GM21528 (cell line): Measurements from ENCODE around the gene NUDT16L1.

ENCODE experiments used
- ATAC-seq: cut with Tn5 transposase; IDR thresholded peaks from one replicate; pipeline ENCODE4 v1.9.1; 2021; ENCODE audit warnings: mild to moderate bottlenecking, moderate library complexity; ENCODE audit not compliant: unreplicated experiment, low FRiP score

NUDT16L1 gene

GRCh38 chr16:4663777-4664465, 29.4 kb upstream of the NUDT16L1 start:
- ATAC-seq, result no peak

GRCh38 chr16:4664538-4665418, 28.6 kb upstream of the NUDT16L1 start:
- ATAC-seq, result no peak

- no peak for ATAC-seq
These were observed 26.7 kb upstream of the NUDT16L1 start for GRCh38 chr16:4666537-4667202.

- no peak for ATAC-seq
These were observed 26.0 kb upstream of the NUDT16L1 start for GRCh38 chr16:4667203-4667963.

- no peak for ATAC-seq
These were observed 24.9 kb upstream of the NUDT16L1 start for GRCh38 chr16:4668313-4668960.

GRCh38 chr16:4673387-4674046, 19.8 kb upstream of the NUDT16L1 start:
- ATAC-seq, result no peak

GRCh38 chr16:4674926-4675530, 18.3 kb upstream of the NUDT16L1 start:
- no peak for ATAC-seq

GRCh38 chr16:4675864-4676786, 17.2 kb upstream of the NUDT16L1 start:
- no peak for ATAC-seq

GRCh38 chr16:4676831-4677230, 16.5 kb upstream of the NUDT16L1 start:
- ATAC-seq, result no peak

GRCh38 chr16:4677390-4677789, 16.0 kb upstream of the NUDT16L1 start:
- ATAC-seq, result no peak

- no peak for ATAC-seq
These were observed 15.4 kb upstream of the NUDT16L1 start for GRCh38 chr16:4677994-4678393.

GRCh38 chr16:4678596-4678995, 14.8 kb upstream of the NUDT16L1 start:
- no peak for ATAC-seq

- ATAC-seq, result no peak
These were observed 14.1 kb upstream of the NUDT16L1 start for GRCh38 chr16:4679156-4679849.

- ATAC-seq, result no peak
These were observed 13.3 kb upstream of the NUDT16L1 start for GRCh38 chr16:4679850-4680636.

GRCh38 chr16:4680673-4681470, 12.5 kb upstream of the NUDT16L1 start:
- ATAC-seq, result no peak
